SHP77 (cell line): ENCODE data around the gene CYFIP1.
A peak's percentile ranks its signal among the peaks of the same experiment; 100 is the strongest.
"Not testable (repeated sequence)": the region's sequence is repeated elsewhere in the genome, so short reads cannot be mapped to it uniquely, and the experiment has no call there.

ENCODE experiments used
- DNase-seq, 2 experiments: peaks; one replicate each; lab custom pipeline; 2025; lab: John Stamatoyannopoulos, UW

The CYFIP1 gene

GRCh38 chr15:22980189-22981050 is at the start of gene CYFIP1:
TSS of gene CYFIP1 (minus strand) at chr15:22980368. CDS start at chr15:22947285, 33,083 bp downstream.
- peak; percentile 58 to 69 for DNase-seq

- DNase-seq: no peak
These were observed 46.0 kb upstream of the CYFIP1 start for GRCh38 chr15:23026218-23026617.

- no peak for DNase-seq
These were observed 42.0 kb upstream of the CYFIP1 start for GRCh38 chr15:23022156-23022555.

- DNase-seq: no peak
These were observed 34.3 kb upstream of the CYFIP1 start for GRCh38 chr15:23014394-23015000.

GRCh38 chr15:23013681-23014080 is 33.5 kb upstream of the CYFIP1 start:
- no peak for DNase-seq

GRCh38 chr15:23012616-23013015 is 32.4 kb upstream of the CYFIP1 start:
- not testable (repeated sequence) for DNase-seq

GRCh38 chr15:23003736-23004135 is 23.6 kb upstream of the CYFIP1 start:
- no peak for DNase-seq

DNA sequence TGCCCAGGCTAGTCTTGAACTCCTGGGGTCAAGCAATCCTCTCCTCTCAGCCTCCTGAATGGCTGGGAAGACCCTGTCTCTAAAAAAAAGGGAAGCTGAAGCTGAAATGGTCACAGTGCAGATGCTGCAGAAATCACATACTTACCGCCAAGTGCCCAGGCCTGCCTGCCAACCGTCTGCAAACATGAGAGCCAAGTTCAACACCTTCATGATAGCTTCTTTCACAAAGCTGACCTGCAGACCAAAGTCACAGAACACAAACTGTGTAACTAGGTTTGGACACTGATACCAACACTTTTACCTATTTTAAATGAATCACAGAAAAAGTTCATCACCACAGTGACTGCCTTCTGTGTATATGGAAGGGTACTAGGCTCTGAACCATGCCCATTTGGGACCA is 22.8 kb upstream of the CYFIP1 start:
- DNase-seq: no peak

DNA sequence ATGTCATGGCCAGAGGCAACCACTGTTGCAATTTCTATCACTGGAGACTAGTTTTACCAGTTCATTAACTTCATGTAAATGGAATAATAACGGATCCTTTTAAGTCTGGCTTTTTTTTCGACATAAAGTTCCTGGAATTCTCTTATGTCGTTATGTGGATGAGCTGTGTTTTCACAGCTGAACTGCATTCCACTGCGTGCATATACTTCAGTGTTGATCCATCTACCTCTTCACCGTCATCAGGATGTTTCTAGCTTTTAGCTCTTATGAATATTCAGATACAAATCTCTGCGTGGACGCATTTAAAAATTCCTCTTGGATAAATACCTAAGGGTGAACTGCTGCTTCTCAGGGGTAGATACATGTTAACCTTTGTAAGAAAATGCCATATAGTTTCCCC is 15.6 kb upstream of the CYFIP1 start:
- DNase-seq: no peak

DNA sequence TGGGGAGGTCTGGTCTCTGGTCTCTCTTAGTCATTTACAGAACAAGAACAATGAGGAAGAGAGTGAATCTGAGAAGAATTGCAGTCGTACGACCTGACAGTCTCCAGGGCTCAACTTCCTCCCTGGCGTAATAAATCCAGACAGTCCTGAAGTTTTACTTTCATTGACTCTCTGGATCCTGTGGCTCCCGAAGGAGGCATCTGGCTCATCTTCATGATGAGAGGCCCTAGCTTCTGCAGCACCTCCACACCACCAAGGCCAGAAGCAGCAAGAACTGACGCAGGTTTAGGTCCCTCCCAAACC is 11.8 kb upstream of the CYFIP1 start:
- no peak for DNase-seq

DNA sequence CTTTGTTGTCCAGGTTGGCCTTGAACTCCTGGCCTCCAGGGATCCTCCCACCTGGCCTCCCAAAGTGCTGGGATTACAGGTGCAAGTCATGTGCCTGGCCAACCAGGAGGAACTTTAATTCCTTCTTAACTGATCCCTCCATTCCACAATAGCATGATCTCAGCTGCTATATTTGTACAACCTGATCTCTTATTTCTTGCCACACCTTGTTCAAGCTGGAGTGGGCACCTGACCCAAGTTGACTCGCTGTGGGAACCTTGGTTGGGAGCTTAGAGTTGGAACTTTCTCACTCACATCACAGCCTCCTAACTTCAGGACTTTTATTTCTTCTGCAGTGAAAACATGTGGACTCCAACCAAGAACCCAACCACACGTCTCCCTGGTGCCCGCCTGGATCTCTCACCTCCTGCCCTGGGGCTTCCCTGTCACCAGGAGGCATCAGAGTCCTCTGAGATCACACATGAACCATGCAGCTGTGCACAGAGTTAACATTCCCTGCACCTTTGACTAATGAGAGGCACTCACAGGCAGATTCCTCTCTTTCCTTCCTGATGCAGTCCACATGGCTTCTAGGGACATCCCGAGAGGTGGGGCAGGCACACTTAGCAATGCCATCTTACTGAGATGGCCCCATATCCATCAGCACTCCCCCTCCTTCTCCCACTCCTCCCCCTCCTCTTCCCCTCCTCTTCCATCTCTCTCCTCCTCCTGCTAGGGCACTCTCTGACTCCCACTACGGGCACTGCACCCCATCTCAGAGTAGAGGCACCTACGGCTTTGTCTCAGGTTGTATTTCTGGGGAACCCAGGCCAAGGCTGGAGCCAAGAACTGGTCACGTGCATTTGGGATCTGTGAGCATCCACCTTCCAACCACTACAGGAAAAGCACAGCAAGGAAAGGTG is 9.7 kb upstream of the CYFIP1 start:
- DNase-seq: peak in 1 of 2 experiments; percentile 27

- no peak for DNase-seq
These were observed 8.6 kb upstream of the CYFIP1 start for GRCh38 chr15:22988811-22989210.

GRCh38 chr15:22981931-22982330 is 1.8 kb upstream of the CYFIP1 start:
- DNase-seq: not testable (repeated sequence)

DNA sequence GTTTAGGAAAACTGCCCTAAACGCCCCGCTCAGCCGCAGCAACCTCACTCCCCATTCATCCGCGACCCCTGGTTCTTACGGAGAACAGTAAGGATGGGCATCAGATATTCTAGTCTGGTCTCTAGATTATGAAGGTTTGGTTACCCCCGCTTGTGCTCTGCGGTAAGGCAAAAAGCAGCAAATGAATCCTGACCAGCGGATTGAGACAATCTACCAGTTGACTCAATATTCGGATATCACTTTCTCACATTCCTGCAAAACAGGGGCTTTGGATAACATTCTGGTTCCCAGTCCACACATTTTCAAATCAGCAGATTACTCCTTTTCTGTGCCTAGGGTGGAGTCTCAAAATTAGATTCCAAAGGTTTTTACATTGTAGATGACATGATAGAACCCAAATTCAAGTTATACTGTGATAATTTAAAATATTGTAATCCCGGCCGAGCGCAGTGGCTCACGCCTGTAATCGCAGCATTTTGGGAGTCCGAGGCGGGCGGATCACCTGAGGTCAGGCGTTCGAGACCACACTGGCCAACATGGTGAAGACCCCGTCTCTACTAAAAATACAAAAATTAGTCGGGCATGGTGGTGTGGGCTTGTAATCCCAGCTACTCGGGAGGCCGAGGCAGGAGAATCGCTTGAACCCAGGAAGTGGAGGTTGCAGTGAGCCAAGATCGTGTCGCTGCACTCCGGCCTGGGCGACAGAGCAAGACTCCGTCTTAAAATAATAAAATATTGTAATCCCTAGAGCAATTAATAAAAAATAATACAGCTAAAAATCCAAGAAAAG is 1.1 kb upstream of the CYFIP1 start:
- no peak for DNase-seq

DNA sequence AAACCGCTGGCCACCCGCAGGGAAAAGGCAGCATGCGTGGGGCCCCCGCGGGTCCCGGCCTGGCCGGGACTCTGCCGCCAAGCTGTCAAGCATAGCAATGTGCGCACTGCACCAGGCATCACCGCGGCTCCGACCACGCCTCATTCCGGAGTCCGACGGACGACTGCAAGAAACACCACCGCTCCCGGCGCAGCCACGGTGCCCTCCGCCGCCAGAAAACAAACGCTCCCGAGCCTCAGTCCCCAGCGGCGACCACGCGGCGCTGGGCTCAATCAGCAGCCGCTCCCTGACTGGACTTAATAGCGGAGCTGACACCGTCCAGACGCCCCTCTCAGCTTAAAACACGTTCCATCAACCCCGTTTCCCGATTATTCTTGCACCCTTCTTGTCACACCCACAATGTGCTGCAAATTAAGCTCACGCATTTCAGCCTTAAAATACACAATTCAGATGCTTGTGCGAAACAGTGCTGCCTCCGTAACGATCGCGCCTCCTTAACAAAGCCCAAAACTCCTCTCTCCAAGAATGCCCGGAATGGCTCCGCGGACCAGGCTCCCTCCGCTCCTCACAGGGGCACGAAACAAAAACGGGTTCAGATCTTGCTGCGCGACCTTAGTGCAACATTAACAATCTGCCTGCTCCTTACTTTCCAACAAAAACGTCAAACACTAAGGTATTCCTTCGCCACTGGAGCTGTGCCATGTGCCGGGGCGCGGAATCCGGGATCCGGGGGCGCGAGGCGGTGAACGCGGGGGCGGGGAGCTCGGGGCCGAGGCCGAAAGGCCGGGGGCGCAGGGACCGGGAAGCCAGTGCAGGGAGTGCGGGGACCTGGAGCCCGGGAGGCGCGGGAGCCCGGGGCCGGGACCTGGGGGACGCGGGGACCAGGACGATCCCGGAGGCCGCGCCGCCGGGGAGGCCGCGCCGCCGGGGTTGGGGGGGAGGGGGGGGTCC is 655 bp downstream of the CYFIP1 start:
- DNase-seq: peak; percentile 13 to 41

DNA sequence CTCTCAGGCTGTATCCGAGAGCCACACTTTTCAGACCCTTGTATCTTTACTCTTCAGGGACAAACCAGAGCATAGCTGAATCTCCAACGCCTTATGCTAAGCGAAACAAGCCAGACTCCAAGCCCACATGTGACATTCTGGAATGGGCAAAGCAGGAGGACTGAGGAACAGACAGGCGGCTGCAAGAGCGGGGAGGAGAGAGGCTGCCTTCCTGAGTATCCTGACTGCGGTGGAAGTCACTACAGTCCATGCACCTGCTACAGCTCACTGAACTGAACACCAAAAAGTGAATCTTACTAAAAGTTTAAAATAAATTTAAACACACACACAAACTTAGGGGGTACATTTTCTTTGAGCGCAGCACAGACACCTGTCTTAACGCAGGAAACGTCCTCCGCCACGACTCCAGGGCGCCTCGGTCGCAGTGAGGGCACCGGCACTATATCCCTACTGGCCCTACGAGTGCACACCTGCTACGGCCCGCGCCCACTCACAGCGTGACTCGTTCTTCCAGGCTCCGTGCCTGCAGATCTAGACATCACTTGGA is 1.4 kb downstream of the CYFIP1 start:
- peak in 1 of 2 experiments; percentile 34 for DNase-seq

- no peak for DNase-seq
These were observed 5.4 kb downstream of the CYFIP1 start for GRCh38 chr15:22974745-22975144.

GRCh38 chr15:22973987-22974386 is 6.2 kb downstream of the CYFIP1 start:
- DNase-seq: no peak

GRCh38 chr15:22973286-22973685 is 6.9 kb downstream of the CYFIP1 start:
- no peak for DNase-seq

DNA sequence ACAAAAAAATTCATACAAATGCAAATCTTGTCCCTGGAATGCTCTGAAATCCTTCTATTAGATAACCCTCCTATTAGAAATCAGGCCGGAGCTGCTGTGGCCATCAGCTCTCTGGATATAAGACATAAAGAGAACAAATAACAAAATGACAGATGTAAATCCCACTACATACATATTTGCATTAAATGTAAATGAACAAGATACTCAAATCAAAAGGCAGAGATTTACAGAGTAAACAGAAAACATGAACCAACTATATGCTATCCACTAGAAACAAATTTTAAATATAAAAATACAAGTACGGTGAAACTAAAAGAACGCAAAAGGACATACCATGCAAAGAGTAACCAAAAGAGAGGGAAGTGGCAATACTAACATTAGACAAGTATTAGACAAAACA is 10.7 kb downstream of the CYFIP1 start:
- DNase-seq: no peak
